GM23338 (cell line): Measurements from ENCODE around the gene POLA1. TPM values are rescaled to one million over a fixed set of nuclear protein-coding genes. Genes with fewer than 3 reads are reported as not detected.

ENCODE experiments used
- ATAC-seq: fragments of 200-7000 bp; cut with Tn5 transposase; 3 replicates; pipeline ENCODE4 v1.9.1; 2020
- DNase-seq: peaks from one replicate; pipeline ENCODE4 v3.0.0-alpha.2; 2015; ENCODE audit warnings: low spot score
- H2AFZ ChIP-seq: fragments of 200-600 bp; sonication (generic); 2 replicates; pipeline ENCODE4 v1.8.0; 2016; ENCODE audit warnings: antibody characterized with exemption, mild to moderate bottlenecking, moderate library complexity
- H3F3A ChIP-seq: fragments of 200-600 bp; sonication (generic); replicated peaks from 2 replicates; pipeline ENCODE4 v1.8.0; 2017; ENCODE audit warnings: antibody characterized with exemption, mixed run types, low read depth
- H3K27ac ChIP-seq: fragments of 200-600 bp; sonication (generic); 2 replicates; pipeline ENCODE4 v1.6.1; 2016; ENCODE audit warnings: low read depth
- H3K27me3 ChIP-seq: fragments of 200-600 bp; sonication (generic); 2 replicates; pipeline ENCODE4 v1.8.0; 2016; ENCODE audit warnings: mild to moderate bottlenecking, mixed run types, moderate library complexity; ENCODE audit not compliant: insufficient read depth
- H3K36me3 ChIP-seq: fragments of 200-600 bp; sonication (generic); 2 replicates; pipeline ENCODE4 v1.8.0; 2016; ENCODE audit warnings: mild to moderate bottlenecking; ENCODE audit not compliant: insufficient read depth
- H3K4me1 ChIP-seq: fragments of 200-600 bp; sonication (generic); 2 replicates; pipeline ENCODE4 v1.8.0; 2016; ENCODE audit warnings: mild to moderate bottlenecking, moderate library complexity; ENCODE audit not compliant: insufficient read depth
- H3K4me2 ChIP-seq: fragments of 200-600 bp; sonication (generic); 2 replicates; pipeline ENCODE4 v1.7.1; 2017; ENCODE audit warnings: mixed run types
- H3K4me3 ChIP-seq: fragments of 200-600 bp; sonication (generic); 2 replicates; pipeline ENCODE4 v1.6.1; 2016; ENCODE audit warnings: mixed run types
- H3K79me2 ChIP-seq: fragments of 200-600 bp; sonication (generic); replicated peaks from 2 replicates; pipeline ENCODE4 v1.8.0; 2017; ENCODE audit warnings: mild to moderate bottlenecking; ENCODE audit not compliant: insufficient read depth
- H3K9me2 ChIP-seq: fragments of 200-600 bp; sonication (generic); 2 replicates; pipeline ENCODE4 v1.8.0; 2017; ENCODE audit not compliant: insufficient read depth
- H4K20me1 ChIP-seq: fragments of 200-600 bp; sonication (generic); replicated peaks from 2 replicates; pipeline ENCODE4 v1.8.0; 2017; ENCODE audit warnings: mild to moderate bottlenecking; ENCODE audit not compliant: insufficient read depth
- H3K27ac Mint-ChIP-seq: 2 replicates; pipeline ENCODE4 v1.8.0; 2020; ENCODE audit warnings: inconsistent platforms, mild to moderate bottlenecking, moderate library complexity, mixed read lengths
- H3K27me3 Mint-ChIP-seq: 3 replicates; pipeline ENCODE4 v1.8.0; 2022; ENCODE audit warnings: low read depth, mild to moderate bottlenecking, moderate library complexity, mixed read lengths, inconsistent platforms; ENCODE audit not compliant: insufficient read depth, poor library complexity
- H3K36me3 Mint-ChIP-seq: 3 replicates; pipeline ENCODE4 v1.8.0; 2021; ENCODE audit warnings: low read depth, mild to moderate bottlenecking, inconsistent platforms, moderate library complexity, mixed read lengths
- H3K4me1 Mint-ChIP-seq: 3 replicates; pipeline ENCODE4 v1.8.0; 2020; ENCODE audit warnings: mild to moderate bottlenecking, inconsistent platforms, mixed read lengths
- H3K4me3 Mint-ChIP-seq: 3 replicates; pipeline ENCODE4 v1.8.0; 2021; ENCODE audit warnings: moderate library complexity, mild to moderate bottlenecking, inconsistent platforms, mixed read lengths
- H3K9me3 Mint-ChIP-seq: 3 replicates; pipeline ENCODE4 v1.8.0; 2020; ENCODE audit warnings: moderate library complexity, mild to moderate bottlenecking, inconsistent platforms, mixed read lengths
- ZNF462 ChIP-seq: fragments of 250-450 bp; sonication (Bioruptor Pico); IDR thresholded peaks from 2 replicates; pipeline ENCODE4 v1.5.0; 2020; ENCODE audit warnings: mild to moderate bottlenecking, moderate library complexity
- polyA plus RNA-seq: library from polyadenylated mRNA; unstranded; fragments of >200 nt; fragmentation: Nextera tagmentation; extraction: Ambion mirVana; gene quantifications from 2 replicates; pipeline ENCODE4 v1.2.1, GENCODE V29; 2016
- total RNA-seq: library from RNA; depleted of rRNA; stranded (reverse); fragments of >200 nt; shearing (Covaris generic); gene quantifications from 2 replicates; pipeline ENCODE4 v1.2.3, GENCODE V29; 2014
- TF ChIP-seq, protein P1 (sequence below): IDR thresholded peaks from one replicate; pipeline ENCODE4 v1.6.1; 2018; ENCODE audit warnings: antibody characterized with exemption; ENCODE audit not compliant: unreplicated experiment

The POLA1 gene
- total and polyA plus RNA-seq, 2 experiments from 2014 or later: 12.6 to 36.6 TPM

DNA sequence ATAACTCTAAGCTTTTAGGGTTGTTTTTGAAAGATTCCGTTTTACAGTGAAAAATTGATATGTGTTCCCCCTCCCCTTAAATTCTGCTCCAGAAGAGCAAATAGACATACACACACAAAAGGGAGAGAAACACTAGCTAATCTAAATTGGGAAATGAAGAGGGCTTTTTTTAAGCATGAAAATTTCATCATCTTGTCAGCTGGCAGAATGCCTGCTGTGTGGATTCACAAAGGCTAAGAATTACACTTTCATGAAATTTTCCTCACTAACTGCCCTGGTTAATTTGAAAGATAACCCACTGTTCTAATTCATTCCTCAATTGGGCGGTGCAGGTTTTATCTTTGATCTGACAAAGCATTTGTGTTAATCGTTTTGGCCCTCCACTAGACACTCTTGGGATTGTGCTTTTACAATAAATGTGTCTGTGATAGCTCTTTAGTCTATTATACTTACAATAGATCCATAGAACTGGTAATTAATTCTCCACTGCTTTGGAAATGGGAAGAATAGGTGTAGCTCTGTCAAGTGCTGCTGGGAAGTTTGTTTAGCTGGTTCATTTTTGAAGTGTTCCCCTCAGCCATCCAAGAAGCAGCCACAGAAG lies 152.9 kb downstream of the POLA1 start:
- Histone ChIP-seq H4K20me1 (no peaks in the 10 kb centered on the region), H3K79me2 (no peaks in the 10 kb centered on the region), H3K36me3 (no peaks in the 10 kb centered on the region), H3F3A (no peaks in the 10 kb centered on the region), H3K4me3 (no peak overlapping the region), H3K27me3 (no peaks in the 10 kb centered on the region), H3K4me1 (peaks cover 14% of the 10 kb centered on the region), H3K4me2 (peak overlapping the region; percentile 48; the same call in 1 of the 2 replicates), H3K9me2 (no peaks in the 10 kb centered on the region), H3K27ac (0 out of 2 replicates have a peak overlapping the region, but pooled peaks have one; percentile 59), H2AFZ (no peak overlapping the region)
- ATAC-seq (no peak), DNase-seq (no peak)
- Mint-ChIP-seq H3K4me3 (no peak overlapping the region), H3K9me3 (no peaks in the 10 kb centered on the region), H3K36me3 (peaks cover 4% of the 10 kb centered on the region), H3K4me1 (peaks cover 8% of the 10 kb centered on the region; the same call in 2 of the 3 replicates), H3K27ac (peak overlapping the region; percentile 75), H3K27me3 (no peaks in the 10 kb centered on the region)
- TF ChIP-seq, protein P1, sequence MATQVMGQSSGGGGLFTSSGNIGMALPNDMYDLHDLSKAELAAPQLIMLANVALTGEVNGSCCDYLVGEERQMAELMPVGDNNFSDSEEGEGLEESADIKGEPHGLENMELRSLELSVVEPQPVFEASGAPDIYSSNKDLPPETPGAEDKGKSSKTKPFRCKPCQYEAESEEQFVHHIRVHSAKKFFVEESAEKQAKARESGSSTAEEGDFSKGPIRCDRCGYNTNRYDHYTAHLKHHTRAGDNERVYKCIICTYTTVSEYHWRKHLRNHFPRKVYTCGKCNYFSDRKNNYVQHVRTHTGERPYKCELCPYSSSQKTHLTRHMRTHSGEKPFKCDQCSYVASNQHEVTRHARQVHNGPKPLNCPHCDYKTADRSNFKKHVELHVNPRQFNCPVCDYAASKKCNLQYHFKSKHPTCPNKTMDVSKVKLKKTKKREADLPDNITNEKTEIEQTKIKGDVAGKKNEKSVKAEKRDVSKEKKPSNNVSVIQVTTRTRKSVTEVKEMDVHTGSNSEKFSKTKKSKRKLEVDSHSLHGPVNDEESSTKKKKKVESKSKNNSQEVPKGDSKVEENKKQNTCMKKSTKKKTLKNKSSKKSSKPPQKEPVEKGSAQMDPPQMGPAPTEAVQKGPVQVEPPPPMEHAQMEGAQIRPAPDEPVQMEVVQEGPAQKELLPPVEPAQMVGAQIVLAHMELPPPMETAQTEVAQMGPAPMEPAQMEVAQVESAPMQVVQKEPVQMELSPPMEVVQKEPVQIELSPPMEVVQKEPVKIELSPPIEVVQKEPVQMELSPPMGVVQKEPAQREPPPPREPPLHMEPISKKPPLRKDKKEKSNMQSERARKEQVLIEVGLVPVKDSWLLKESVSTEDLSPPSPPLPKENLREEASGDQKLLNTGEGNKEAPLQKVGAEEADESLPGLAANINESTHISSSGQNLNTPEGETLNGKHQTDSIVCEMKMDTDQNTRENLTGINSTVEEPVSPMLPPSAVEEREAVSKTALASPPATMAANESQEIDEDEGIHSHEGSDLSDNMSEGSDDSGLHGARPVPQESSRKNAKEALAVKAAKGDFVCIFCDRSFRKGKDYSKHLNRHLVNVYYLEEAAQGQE: no peak

DNA sequence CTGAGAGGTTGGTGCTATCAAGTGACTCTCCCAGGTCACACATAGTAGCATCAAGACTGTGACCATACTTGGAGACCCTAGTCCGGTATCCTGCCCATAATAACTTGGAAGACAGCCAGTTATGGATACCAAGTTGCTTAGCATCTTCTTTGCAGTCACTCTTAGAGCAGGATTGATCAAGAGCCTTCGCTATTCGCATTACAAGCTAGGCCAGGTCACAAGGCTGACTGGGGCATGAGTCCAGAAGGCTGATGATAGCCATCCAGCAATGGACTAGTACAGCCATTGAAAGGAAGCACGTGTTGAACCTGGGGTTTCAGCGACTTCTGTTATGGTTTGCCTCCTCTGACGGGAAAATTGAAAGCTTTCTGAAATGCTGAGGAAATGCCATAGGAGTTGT lies 157.6 kb downstream of the POLA1 start:
- DNase-seq: no peak
- Histone ChIP-seq H4K20me1 (no peaks in the 10 kb centered on the region), H3K27me3 (no peaks in the 10 kb centered on the region), H3K36me3 (no peaks in the 10 kb centered on the region), H3K27ac (no peak overlapping the region), H3F3A (no peaks in the 10 kb centered on the region), H3K79me2 (no peaks in the 10 kb centered on the region), H2AFZ (no peak overlapping the region), H3K4me2 (no peak overlapping the region), H3K9me2 (no peaks in the 10 kb centered on the region), H3K4me1 (peaks cover 7% of the 10 kb centered on the region), H3K4me3 (no peak overlapping the region)
- Mint-ChIP-seq H3K4me1 (peaks cover 8% of the 10 kb centered on the region; the same call in 2 of the 3 replicates), H3K27me3 (no peaks in the 10 kb centered on the region), H3K27ac (no peak overlapping the region), H3K36me3 (peaks cover 8% of the 10 kb centered on the region; the same call in 2 of the 3 replicates), H3K4me3 (no peak overlapping the region), H3K9me3 (no peaks in the 10 kb centered on the region)
- TF ChIP-seq ZNF462 (CRISPR knock-in tag): no peak
- ATAC-seq: no peak
